Stimulated activated CD8-positive, alpha-beta memory T cell treated with anti-CD3 and anti-CD28 coated beads, Interleukin-7, amount 100 ng/mL, for 4 hours (primary cell): ENCODE results near the gene IDI1.

Source experiments
- DNase-seq, 2 donors: peaks; one replicate each; pipeline ENCODE4 v3.0.0-alpha.2; 2020; ENCODE audit warnings: low read depth in 2 of 2

Gene IDI1

GRCh38 chr10:994836-995558 is 53.9 kb downstream of the IDI1 start:
- DNase-seq, result no peak

GRCh38 chr10:992871-993270 is 56.0 kb downstream of the IDI1 start:
- DNase-seq, result no peak

- DNase-seq, result no peak
These were observed 56.5 kb downstream of the IDI1 start for GRCh38 chr10:992467-992866.

- DNase-seq, result no peak
These were observed 58.1 kb downstream of the IDI1 start for GRCh38 chr10:990808-991207.
